B cell (primary cell): ENCODE data around the gene PLS3. TPM values are rescaled to one million over a fixed set of nuclear protein-coding genes. Genes with fewer than 3 reads are reported as not detected.

Experiments
- ATAC-seq: fragments of 200-7000 bp; cut with Tn5 transposase; one replicate; pipeline ENCODE4 v1.10.0; 2021; ENCODE audit warnings: low read depth, mild to moderate bottlenecking, moderate number of reproducible peaks, moderate library complexity
- CTCF ChIA-PET: fragments of 350-600 bp; sonication (Branson Sonifier 250); formaldehyde crosslinking; loops from one replicate; lab custom pipeline; 2021; ENCODE audit warnings: antibody characterized with exemption, inconsistent platforms; lab: Charles Lee
- POLR2A ChIA-PET: fragments of 350-600 bp; sonication (Branson Sonifier 250); formaldehyde crosslinking; loops from one replicate; lab custom pipeline; 2021; ENCODE audit warnings: antibody characterized with exemption; lab: Charles Lee
- DNase-seq: peaks from one replicate; pipeline ENCODE4 v3.0.0; 2013
- H2AFZ ChIP-seq: 2 replicates; pipeline ENCODE4 v1.6.1; 2012; ENCODE audit warnings: mild to moderate bottlenecking, low read depth, low read length; ENCODE audit not compliant: insufficient read depth, poor library complexity, severe bottlenecking
- H3K27ac ChIP-seq, 2 donors: 1 replicate in 1 of 2; 2 replicates in 1 of 2; pipeline ENCODE4 v1.5.1; 2012 to 2013; ENCODE audit warnings: low read length in 2 of 2, mild to moderate bottlenecking in 2 of 2, moderate library complexity in 1 of 2
- H3K27me3 ChIP-seq, 4 experiments: fragments of 200-600 bp in 1 of 4; sonication (generic) in 1 of 4; replicated peaks in 1 of 4; 1 replicate in 2 of 4; 2 replicates in 2 of 4; pipeline versions ENCODE4 v1.6.1 to v1.7.0; 2013 to 2016; ENCODE audit warnings: low read length in 3 of 4, mild to moderate bottlenecking in 2 of 4, mixed read lengths in 1 of 4, moderate library complexity in 1 of 4; ENCODE audit not compliant: insufficient read depth in 4 of 4, control insufficient read depth in 3 of 4; ENCODE audit errors: control extremely low read depth in 1 of 4
- H3K36me3 ChIP-seq, 2 experiments: replicated peaks in 1 of 2; 1 replicate in 1 of 2; 2 replicates in 1 of 2; pipeline versions ENCODE4 v1.6.1 to v1.7.1; 2013; ENCODE audit warnings: low read length in 1 of 2; ENCODE audit not compliant: insufficient read depth in 2 of 2, control insufficient read depth in 1 of 2; ENCODE audit errors: control extremely low read depth in 1 of 2, extremely low read depth in 1 of 2
- H3K4me1 ChIP-seq, 2 donors: fragments of 200-600 bp in 1 of 2; sonication (generic) in 1 of 2; 1 replicate in 1 of 2; 2 replicates in 1 of 2; pipeline versions ENCODE4 v1.5.1 to v1.6.1; 2013 to 2017; ENCODE audit warnings: low read length in 2 of 2; ENCODE audit not compliant: control insufficient read depth in 2 of 2, insufficient read depth in 2 of 2
- H3K4me2 ChIP-seq: replicated peaks from 2 replicates; pipeline ENCODE3; 2012; ENCODE audit warnings: mild to moderate bottlenecking, low read depth, low read length; ENCODE audit not compliant: poor library complexity, severe bottlenecking
- H3K4me3 ChIP-seq, 5 experiments: fragments of 200-600 bp in 1 of 5; sonication (generic) in 1 of 5; 1 replicate in 3 of 5; 2 replicates in 2 of 5; pipeline versions ENCODE4 v1.5.1 to v1.7.0; 2011 to 2016; ENCODE audit warnings: low read length in 4 of 5, mild to moderate bottlenecking in 4 of 5, low read depth in 2 of 5, control low read depth in 1 of 5, moderate library complexity in 1 of 5; ENCODE audit not compliant: insufficient read depth in 1 of 5; ENCODE audit errors: control extremely low read depth in 1 of 5, extremely low read depth in 1 of 5
- H3K79me2 ChIP-seq: fragments of 200-600 bp; sonication (generic); one replicate; pipeline ENCODE4 v1.6.0; 2016; ENCODE audit warnings: low read length; ENCODE audit not compliant: control insufficient read depth, insufficient read depth
- H3K9ac ChIP-seq: fragments of 200-600 bp; sonication (generic); 2 replicates; pipeline ENCODE4 v1.6.1; 2017; ENCODE audit warnings: mild to moderate bottlenecking, low read length, moderate library complexity
- H3K9me3 ChIP-seq, 3 donors: one replicate each; pipeline versions ENCODE4 v1.6.1 to v1.7.1; 2013; ENCODE audit warnings: low read length in 2 of 3; ENCODE audit not compliant: control insufficient read depth in 2 of 3, insufficient read depth in 1 of 3; ENCODE audit errors: control extremely low read depth in 1 of 3
- H4K20me1 ChIP-seq: 2 replicates; pipeline ENCODE4 v1.6.0; 2012; ENCODE audit warnings: mild to moderate bottlenecking, low read length; ENCODE audit not compliant: insufficient read depth, control insufficient read depth, poor library complexity, severe bottlenecking
- H3K27ac Mint-ChIP-seq: one replicate; pipeline ENCODE4 v1.8.0; 2021; ENCODE audit warnings: mixed read lengths
- H3K27me3 Mint-ChIP-seq: one replicate; pipeline ENCODE4 v1.8.0; 2021; ENCODE audit warnings: mixed read lengths
- H3K4me1 Mint-ChIP-seq: one replicate; pipeline ENCODE4 v1.8.0; 2021; ENCODE audit warnings: mixed read lengths
- H3K4me3 Mint-ChIP-seq: one replicate; pipeline ENCODE4 v1.8.0; 2021; ENCODE audit warnings: mixed read lengths
- H3K9me3 Mint-ChIP-seq: one replicate; pipeline ENCODE4 v1.8.0; 2022; ENCODE audit warnings: mixed read lengths; ENCODE audit not compliant: insufficient read depth
- EZH2 ChIP-seq: IDR thresholded peaks from 2 replicates; pipeline ENCODE4 v1.6.1; 2012; ENCODE audit warnings: borderline replicate concordance, low read depth, mild to moderate bottlenecking, moderate library complexity, low read length; ENCODE audit not compliant: insufficient read depth, poor library complexity, severe bottlenecking
- WGBS: methylation state at CpG from one replicate; pipeline ENCODE4 v1.1.5; 2013; ENCODE audit warnings: missing lambda C conversion rate; ENCODE audit not compliant: insufficient coverage; 5-methylcytosine and 5-hydroxymethylcytosine counted together
- intact Hi-C: fragments of 100-400 bp; cut with micrococcal nuclease; formaldehyde crosslinking; loops from one replicate; pipeline ENCODE4 v1.10.0; 2022
- polyA plus RNA-seq: library from polyadenylated mRNA; depleted of rRNA; stranded (reverse); fragments of >200 nt; gene quantifications from 2 replicates; pipeline ENCODE4 v1.2.3, GENCODE V29; 2012
- total RNA-seq, 2 donors: library from RNA; stranded (reverse); fragments of 120-200 nt in 1 of 2; gene quantifications; 1 replicate in 1 of 2; 2 replicates in 1 of 2; pipeline versions ENCODE4 v1.2.3 to v1.2.4, GENCODE V29; 2013 to 2022
- TF ChIP-seq, protein P1 (sequence below): fragments of 200-600 bp; IDR thresholded peaks from one replicate; pipeline ENCODE4 v1.8.0; 2022; ENCODE audit warnings: antibody characterized with exemption, mild to moderate bottlenecking

PLS3 gene
- total and polyA plus RNA-seq, 2 donors (not counting 1 experiment from before 2014, with no cell fraction given) = not detected

DNA sequence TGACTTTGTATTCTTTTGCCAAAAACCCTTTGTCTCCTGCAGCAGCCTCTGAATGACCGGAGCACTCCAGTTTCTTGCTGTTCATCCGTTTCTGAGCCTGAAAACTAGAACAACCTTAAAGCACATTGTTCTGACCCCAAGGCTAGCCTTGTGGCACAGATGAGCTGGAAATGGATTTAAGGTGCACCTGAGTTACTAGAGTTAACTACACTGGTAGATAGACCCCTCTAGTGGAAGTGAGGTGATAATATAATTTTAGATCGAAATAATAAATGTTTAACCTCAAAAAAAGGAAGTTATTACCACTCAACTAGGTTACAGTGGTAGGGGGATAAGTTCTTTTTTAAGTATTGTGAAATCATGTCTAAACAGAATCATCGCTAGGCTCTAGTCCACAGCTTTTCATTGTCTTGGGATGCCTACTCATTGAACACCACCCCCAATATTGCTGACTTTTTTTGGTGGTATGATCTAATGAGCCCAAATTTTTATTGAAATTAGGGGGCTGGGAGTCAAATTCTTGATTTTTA lies 2.7 kb downstream of the PLS3 start:
- Histone ChIP-seq H3K4me1 (peaks cover 7 to 11% of the 10 kb centered on the region in 2 donors), H3K27ac (no peak overlapping the region), H3K36me3 (no peaks in the 10 kb centered on the region), H4K20me1 (no peaks in the 10 kb centered on the region), H3K4me2 (no peak overlapping the region), H3K79me2 (no peaks in the 10 kb centered on the region), H2AFZ (no peak overlapping the region), H3K4me3 (no peak overlapping the region), H3K27me3 (peaks cover 0 to 12% (median 1%) of the 10 kb centered on the region in 4 experiments), H3K9ac (no peak overlapping the region), H3K9me3 (no peaks in the 10 kb centered on the region)
- H3K27me3 Mint-ChIP-seq = peaks cover 14% of the 10 kb centered on the region
- no CpG with 5 or more reads among the region's 4 CpGs for WGBS
- TF ChIP-seq EZH2 = no peak
- TF ChIP-seq, protein P1, sequence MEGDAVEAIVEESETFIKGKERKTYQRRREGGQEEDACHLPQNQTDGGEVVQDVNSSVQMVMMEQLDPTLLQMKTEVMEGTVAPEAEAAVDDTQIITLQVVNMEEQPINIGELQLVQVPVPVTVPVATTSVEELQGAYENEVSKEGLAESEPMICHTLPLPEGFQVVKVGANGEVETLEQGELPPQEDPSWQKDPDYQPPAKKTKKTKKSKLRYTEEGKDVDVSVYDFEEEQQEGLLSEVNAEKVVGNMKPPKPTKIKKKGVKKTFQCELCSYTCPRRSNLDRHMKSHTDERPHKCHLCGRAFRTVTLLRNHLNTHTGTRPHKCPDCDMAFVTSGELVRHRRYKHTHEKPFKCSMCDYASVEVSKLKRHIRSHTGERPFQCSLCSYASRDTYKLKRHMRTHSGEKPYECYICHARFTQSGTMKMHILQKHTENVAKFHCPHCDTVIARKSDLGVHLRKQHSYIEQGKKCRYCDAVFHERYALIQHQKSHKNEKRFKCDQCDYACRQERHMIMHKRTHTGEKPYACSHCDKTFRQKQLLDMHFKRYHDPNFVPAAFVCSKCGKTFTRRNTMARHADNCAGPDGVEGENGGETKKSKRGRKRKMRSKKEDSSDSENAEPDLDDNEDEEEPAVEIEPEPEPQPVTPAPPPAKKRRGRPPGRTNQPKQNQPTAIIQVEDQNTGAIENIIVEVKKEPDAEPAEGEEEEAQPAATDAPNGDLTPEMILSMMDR = no peak
- no peak overlapping the region for H3K4me3 Mint-ChIP-seq
- intact Hi-C loops = no loop called here
- H3K9me3 Mint-ChIP-seq = no peaks in the 10 kb centered on the region
- DNase-seq = no peak
- H3K4me1 Mint-ChIP-seq = peaks cover 7% of the 10 kb centered on the region
- no peak for ATAC-seq
- CTCF ChIA-PET = no interaction called here
- POLR2A ChIA-PET = no interaction called here
- H3K27ac Mint-ChIP-seq = no peak overlapping the region

DNA sequence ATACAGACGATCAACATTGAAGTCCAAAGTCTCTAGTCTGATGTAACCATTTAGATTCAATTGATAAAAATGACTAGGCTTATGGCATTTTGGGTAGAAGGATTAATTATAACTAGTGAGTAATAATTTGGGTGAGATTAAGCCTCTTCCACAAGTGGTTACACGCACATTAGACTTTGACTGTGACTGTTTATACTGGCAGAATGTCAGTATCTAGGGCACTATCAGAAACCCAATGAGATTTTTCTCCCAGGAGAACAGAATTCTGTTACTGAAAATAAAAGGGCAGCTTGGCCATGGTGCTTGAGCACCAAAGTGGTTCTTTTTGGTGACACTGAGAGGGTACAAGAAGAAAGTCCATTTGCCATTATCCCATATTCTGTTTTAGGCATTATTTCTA lies 3.3 kb downstream of the PLS3 start:
- Histone ChIP-seq H3K4me1 (peaks cover 7 to 11% of the 10 kb centered on the region in 2 donors), H3K4me3 (no peak overlapping the region), H3K27me3 (peaks cover 0 to 12% (median 1%) of the 10 kb centered on the region in 4 experiments), H4K20me1 (no peaks in the 10 kb centered on the region), H2AFZ (no peak overlapping the region), H3K27ac (no peak overlapping the region), H3K4me2 (no peak overlapping the region), H3K79me2 (no peaks in the 10 kb centered on the region), H3K9me3 (no peaks in the 10 kb centered on the region), H3K9ac (no peak overlapping the region), H3K36me3 (no peaks in the 10 kb centered on the region)
- ATAC-seq = no peak
- Mint-ChIP-seq H3K4me1 (peaks cover 7% of the 10 kb centered on the region), H3K27ac (no peak overlapping the region), H3K4me3 (no peak overlapping the region), H3K9me3 (no peaks in the 10 kb centered on the region), H3K27me3 (peaks cover 14% of the 10 kb centered on the region)
- DNase-seq = no peak
- no CpG with 5 or more reads among the region's 2 CpGs for WGBS
- intact Hi-C loops = no loop called here
- POLR2A ChIA-PET = no interaction called here
- CTCF ChIA-PET = no interaction called here
- TF ChIP-seq, protein P1 = no peak
- no peak for TF ChIP-seq EZH2
